ENCODE data around the gene TMEM200A.

GRCh38 chr6:130473886-130474285 lies 108.1 kb downstream of the TMEM200A start:
- TF ChIP-seq, protein P1, sequence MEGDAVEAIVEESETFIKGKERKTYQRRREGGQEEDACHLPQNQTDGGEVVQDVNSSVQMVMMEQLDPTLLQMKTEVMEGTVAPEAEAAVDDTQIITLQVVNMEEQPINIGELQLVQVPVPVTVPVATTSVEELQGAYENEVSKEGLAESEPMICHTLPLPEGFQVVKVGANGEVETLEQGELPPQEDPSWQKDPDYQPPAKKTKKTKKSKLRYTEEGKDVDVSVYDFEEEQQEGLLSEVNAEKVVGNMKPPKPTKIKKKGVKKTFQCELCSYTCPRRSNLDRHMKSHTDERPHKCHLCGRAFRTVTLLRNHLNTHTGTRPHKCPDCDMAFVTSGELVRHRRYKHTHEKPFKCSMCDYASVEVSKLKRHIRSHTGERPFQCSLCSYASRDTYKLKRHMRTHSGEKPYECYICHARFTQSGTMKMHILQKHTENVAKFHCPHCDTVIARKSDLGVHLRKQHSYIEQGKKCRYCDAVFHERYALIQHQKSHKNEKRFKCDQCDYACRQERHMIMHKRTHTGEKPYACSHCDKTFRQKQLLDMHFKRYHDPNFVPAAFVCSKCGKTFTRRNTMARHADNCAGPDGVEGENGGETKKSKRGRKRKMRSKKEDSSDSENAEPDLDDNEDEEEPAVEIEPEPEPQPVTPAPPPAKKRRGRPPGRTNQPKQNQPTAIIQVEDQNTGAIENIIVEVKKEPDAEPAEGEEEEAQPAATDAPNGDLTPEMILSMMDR (IDR thresholded peaks at IDR 0.05), result no peak
- TF ChIP-seq POLR2A (IDR thresholded peaks at IDR 0.05), result no peak

Measured in body of pancreas (tissue), 4 donors.